WTC11 (cell line): ENCODE measurements around the gene MEIS1. TPM values are rescaled to one million over a fixed set of nuclear protein-coding genes. Genes with fewer than 3 reads are reported as not detected.

ENCODE experiments used
- ATAC-seq: fragments of 200-7000 bp; cut with Tn5 transposase; 2 replicates; pipeline ENCODE4 v1.10.0; 2021; ENCODE audit warnings: mild to moderate bottlenecking, moderate library complexity
- CTCF ChIA-PET: fragments of 300-600 bp; sonication (Branson Sonifier 250); formaldehyde crosslinking; loops from one replicate; lab custom pipeline; 2021; ENCODE audit warnings: antibody characterized with exemption; lab: Charles Lee
- POLR2A ChIA-PET: fragments of 350-600 bp; sonication (Branson Sonifier 250); formaldehyde crosslinking; loops from one replicate; lab custom pipeline; 2021; ENCODE audit warnings: antibody characterized with exemption; lab: Charles Lee
- DNase-seq: peaks from one replicate; pipeline ENCODE4 v3.0.0; 2021; ENCODE audit warnings: low spot score
- H3K27ac Mint-ChIP-seq: 2 replicates; pipeline ENCODE4 v1.8.0; 2021; ENCODE audit warnings: mixed read lengths
- H3K27me3 Mint-ChIP-seq: 2 replicates; pipeline ENCODE4 v1.8.0; 2021; ENCODE audit warnings: low read depth, mild to moderate bottlenecking, moderate library complexity, mixed read lengths
- H3K36me3 Mint-ChIP-seq: 2 replicates; pipeline ENCODE4 v1.8.0; 2021; ENCODE audit warnings: mixed read lengths
- H3K4me1 Mint-ChIP-seq: 2 replicates; pipeline ENCODE4 v1.8.0; 2022; ENCODE audit warnings: mixed read lengths
- H3K4me3 Mint-ChIP-seq: 2 replicates; pipeline ENCODE4 v1.8.0; 2021; ENCODE audit warnings: mild to moderate bottlenecking, moderate library complexity, mixed read lengths
- H3K9me3 Mint-ChIP-seq: 2 replicates; pipeline ENCODE4 v1.8.0; 2021; ENCODE audit warnings: mixed read lengths
- ATF1 ChIP-seq: sonication (generic); formaldehyde crosslinking; IDR thresholded peaks from 2 replicates; pipeline ENCODE4 v1.8.1; 2023; ENCODE audit warnings: mild to moderate bottlenecking, moderate library complexity, missing genetic modification reagents
- CREM ChIP-seq: sonication (generic); formaldehyde crosslinking; IDR thresholded peaks from 2 replicates; pipeline ENCODE4 v1.8.1; 2022; ENCODE audit warnings: mild to moderate bottlenecking, missing genetic modification reagents, moderate library complexity
- JUN ChIP-seq: sonication (generic); formaldehyde crosslinking; IDR thresholded peaks from 2 replicates; pipeline ENCODE4 v1.8.0; 2023; ENCODE audit warnings: mild to moderate bottlenecking, missing genetic modification reagents
- NFE2L1 ChIP-seq: sonication (generic); formaldehyde crosslinking; IDR thresholded peaks from 2 replicates; pipeline ENCODE4 v1.8.1; 2023; ENCODE audit warnings: missing genetic modification reagents
- NFYB ChIP-seq: sonication (generic); formaldehyde crosslinking; conservative IDR thresholded peaks from 2 replicates; pipeline ENCODE4 v1.8.0; 2022; ENCODE audit warnings: low read depth, missing genetic modification reagents
- PRRX2 ChIP-seq: fragments of 250-450 bp; sonication (Bioruptor Pico); IDR thresholded peaks from 2 replicates; pipeline ENCODE4 v1.8.0; 2021; ENCODE audit warnings: mild to moderate bottlenecking
- total RNA-seq: library from RNA; stranded (reverse); gene quantifications from 3 replicates; pipeline ENCODE4 v1.2.3, GENCODE V29; 2021
- TF ChIP-seq, protein P1 (sequence below): sonication (generic); formaldehyde crosslinking; IDR thresholded peaks from 2 replicates; pipeline ENCODE4 v1.8.1; 2022; ENCODE audit warnings: low read depth, missing genetic modification reagents, borderline replicate concordance
- TF ChIP-seq, protein P2 (sequence below): sonication (generic); formaldehyde crosslinking; IDR thresholded peaks from 2 replicates; pipeline ENCODE4 v1.8.1; 2022; ENCODE audit warnings: mild to moderate bottlenecking, moderate library complexity, missing genetic modification reagents
- TF ChIP-seq, protein P3 (sequence below): sonication (generic); formaldehyde crosslinking; IDR thresholded peaks from 2 replicates; pipeline ENCODE4 v1.8.0; 2022; ENCODE audit warnings: missing genetic modification reagents
- TF ChIP-seq, protein P4 (sequence below): fragments of 250-450 bp; sonication (Bioruptor Pico); conservative IDR thresholded peaks from 2 replicates; pipeline ENCODE4 v1.9.0; 2021; ENCODE audit warnings: mild to moderate bottlenecking
- TF ChIP-seq, protein P5 (sequence below): sonication (generic); formaldehyde crosslinking; conservative IDR thresholded peaks from 2 replicates; pipeline ENCODE4 v1.8.1; 2023; ENCODE audit warnings: mild to moderate bottlenecking, low read depth, missing genetic modification reagents, moderate library complexity
- TF ChIP-seq, protein P6 (sequence below): sonication (generic); formaldehyde crosslinking; IDR thresholded peaks from 2 replicates; pipeline ENCODE4 v1.8.1; 2023; ENCODE audit warnings: mild to moderate bottlenecking, moderate library complexity, missing genetic modification reagents
- TF ChIP-seq, protein P7 (sequence below): sonication (generic); formaldehyde crosslinking; IDR thresholded peaks from 2 replicates; pipeline ENCODE4 v1.8.0; 2022; ENCODE audit warnings: mild to moderate bottlenecking, missing genetic modification reagents
- TF ChIP-seq, protein P8 (sequence below): sonication (generic); formaldehyde crosslinking; IDR thresholded peaks from 2 replicates; pipeline ENCODE4 v1.8.0; 2022; ENCODE audit warnings: mild to moderate bottlenecking, missing genetic modification reagents

Gene MEIS1
- total RNA-seq, 1 experiment from 2014 or later: 0.48 TPM

DNA sequence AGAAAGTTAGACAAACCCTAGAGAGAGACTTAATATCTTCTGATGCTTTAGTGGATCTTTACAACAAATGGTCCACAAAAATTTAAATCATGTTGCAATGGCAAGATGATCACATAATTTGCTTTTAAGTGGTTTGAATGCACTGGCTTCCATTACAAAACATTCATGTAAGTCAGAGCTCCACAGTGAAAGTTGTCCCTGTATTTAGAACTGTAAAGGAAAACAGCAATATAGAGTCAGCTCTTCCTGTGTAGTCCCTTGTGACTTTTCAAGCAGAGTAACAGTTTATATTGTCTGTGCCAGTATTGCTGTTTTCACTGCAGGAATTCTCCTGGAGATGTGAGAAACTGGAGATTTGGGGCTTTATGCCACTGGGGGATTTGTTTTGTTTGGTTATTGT is 77.7 kb downstream of the MEIS1 start:
- no peak overlapping the region for H3K4me3 Mint-ChIP-seq
- ATAC-seq (no peak), DNase-seq (no peak)
- no peaks in the 10 kb centered on the region for H3K36me3 Mint-ChIP-seq
- CTCF ChIA-PET: no interaction called here
- H3K27me3 Mint-ChIP-seq: 0 out of 2 replicates have a peak, but pooled peaks cover 4% of the 10 kb centered on the region
- no peak for TF ChIP-seq CREM (CRISPR knock-in tag)
- TF ChIP-seq, protein P1, sequence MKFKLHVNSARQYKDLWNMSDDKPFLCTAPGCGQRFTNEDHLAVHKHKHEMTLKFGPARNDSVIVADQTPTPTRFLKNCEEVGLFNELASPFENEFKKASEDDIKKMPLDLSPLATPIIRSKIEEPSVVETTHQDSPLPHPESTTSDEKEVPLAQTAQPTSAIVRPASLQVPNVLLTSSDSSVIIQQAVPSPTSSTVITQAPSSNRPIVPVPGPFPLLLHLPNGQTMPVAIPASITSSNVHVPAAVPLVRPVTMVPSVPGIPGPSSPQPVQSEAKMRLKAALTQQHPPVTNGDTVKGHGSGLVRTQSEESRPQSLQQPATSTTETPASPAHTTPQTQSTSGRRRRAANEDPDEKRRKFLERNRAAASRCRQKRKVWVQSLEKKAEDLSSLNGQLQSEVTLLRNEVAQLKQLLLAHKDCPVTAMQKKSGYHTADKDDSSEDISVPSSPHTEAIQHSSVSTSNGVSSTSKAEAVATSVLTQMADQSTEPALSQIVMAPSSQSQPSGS (CRISPR knock-in tag): no peak
- no peak for TF ChIP-seq NFE2L1 (CRISPR knock-in tag)
- TF ChIP-seq, protein P2, sequence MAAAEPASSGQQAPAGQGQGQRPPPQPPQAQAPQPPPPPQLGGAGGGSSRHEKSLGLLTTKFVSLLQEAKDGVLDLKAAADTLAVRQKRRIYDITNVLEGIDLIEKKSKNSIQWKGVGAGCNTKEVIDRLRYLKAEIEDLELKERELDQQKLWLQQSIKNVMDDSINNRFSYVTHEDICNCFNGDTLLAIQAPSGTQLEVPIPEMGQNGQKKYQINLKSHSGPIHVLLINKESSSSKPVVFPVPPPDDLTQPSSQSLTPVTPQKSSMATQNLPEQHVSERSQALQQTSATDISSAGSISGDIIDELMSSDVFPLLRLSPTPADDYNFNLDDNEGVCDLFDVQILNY (CRISPR knock-in tag): no peak
- TF ChIP-seq JUN (CRISPR knock-in tag): no peak
- TF ChIP-seq, protein P3, sequence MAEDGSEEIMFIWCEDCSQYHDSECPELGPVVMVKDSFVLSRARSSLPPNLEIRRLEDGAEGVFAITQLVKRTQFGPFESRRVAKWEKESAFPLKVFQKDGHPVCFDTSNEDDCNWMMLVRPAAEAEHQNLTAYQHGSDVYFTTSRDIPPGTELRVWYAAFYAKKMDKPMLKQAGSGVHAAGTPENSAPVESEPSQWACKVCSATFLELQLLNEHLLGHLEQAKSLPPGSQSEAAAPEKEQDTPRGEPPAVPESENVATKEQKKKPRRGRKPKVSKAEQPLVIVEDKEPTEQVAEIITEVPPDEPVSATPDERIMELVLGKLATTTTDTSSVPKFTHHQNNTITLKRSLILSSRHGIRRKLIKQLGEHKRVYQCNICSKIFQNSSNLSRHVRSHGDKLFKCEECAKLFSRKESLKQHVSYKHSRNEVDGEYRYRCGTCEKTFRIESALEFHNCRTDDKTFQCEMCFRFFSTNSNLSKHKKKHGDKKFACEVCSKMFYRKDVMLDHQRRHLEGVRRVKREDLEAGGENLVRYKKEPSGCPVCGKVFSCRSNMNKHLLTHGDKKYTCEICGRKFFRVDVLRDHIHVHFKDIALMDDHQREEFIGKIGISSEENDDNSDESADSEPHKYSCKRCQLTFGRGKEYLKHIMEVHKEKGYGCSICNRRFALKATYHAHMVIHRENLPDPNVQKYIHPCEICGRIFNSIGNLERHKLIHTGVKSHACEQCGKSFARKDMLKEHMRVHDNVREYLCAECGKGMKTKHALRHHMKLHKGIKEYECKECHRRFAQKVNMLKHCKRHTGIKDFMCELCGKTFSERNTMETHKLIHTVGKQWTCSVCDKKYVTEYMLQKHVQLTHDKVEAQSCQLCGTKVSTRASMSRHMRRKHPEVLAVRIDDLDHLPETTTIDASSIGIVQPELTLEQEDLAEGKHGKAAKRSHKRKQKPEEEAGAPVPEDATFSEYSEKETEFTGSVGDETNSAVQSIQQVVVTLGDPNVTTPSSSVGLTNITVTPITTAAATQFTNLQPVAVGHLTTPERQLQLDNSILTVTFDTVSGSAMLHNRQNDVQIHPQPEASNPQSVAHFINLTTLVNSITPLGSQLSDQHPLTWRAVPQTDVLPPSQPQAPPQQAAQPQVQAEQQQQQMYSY (CRISPR knock-in tag): no peak
- TF ChIP-seq, protein P4, sequence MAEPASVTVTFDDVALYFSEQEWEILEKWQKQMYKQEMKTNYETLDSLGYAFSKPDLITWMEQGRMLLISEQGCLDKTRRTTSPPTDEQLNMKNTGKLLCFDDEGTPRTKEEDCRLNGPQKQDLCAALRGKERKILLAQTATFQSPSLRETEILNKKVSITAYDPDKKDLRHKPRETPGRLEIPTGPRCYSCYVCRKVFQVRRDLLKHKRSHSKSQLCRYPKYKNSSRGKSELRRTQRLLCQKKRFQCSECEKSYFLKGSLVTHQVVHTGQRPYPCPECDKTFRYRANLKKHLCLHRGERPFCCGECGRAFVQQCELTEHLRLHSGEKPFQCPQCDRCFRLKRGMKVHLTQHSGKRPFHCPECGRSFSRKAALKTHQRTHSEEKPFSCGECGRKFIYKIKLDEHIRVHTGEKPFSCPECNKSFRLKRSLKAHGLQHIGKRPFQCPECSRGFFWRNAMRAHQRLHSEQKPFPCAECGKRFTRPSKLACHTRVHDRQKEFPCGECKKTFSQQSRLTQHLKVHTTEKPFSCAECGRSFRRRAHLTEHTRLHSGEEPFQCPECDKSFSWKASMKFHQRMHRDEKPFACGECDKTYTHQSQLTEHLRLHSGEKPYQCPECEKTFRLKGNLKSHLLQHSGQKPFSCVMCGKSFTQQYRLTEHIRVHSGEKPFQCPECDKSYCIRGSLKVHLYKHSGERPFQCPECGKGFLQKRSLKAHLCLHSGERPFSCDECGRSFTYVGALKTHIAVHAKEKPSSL (CRISPR knock-in tag): no peak
- TF ChIP-seq NFYB (CRISPR knock-in tag): no peak
- no peak for TF ChIP-seq ATF1 (CRISPR knock-in tag)
- TF ChIP-seq, protein P5, sequence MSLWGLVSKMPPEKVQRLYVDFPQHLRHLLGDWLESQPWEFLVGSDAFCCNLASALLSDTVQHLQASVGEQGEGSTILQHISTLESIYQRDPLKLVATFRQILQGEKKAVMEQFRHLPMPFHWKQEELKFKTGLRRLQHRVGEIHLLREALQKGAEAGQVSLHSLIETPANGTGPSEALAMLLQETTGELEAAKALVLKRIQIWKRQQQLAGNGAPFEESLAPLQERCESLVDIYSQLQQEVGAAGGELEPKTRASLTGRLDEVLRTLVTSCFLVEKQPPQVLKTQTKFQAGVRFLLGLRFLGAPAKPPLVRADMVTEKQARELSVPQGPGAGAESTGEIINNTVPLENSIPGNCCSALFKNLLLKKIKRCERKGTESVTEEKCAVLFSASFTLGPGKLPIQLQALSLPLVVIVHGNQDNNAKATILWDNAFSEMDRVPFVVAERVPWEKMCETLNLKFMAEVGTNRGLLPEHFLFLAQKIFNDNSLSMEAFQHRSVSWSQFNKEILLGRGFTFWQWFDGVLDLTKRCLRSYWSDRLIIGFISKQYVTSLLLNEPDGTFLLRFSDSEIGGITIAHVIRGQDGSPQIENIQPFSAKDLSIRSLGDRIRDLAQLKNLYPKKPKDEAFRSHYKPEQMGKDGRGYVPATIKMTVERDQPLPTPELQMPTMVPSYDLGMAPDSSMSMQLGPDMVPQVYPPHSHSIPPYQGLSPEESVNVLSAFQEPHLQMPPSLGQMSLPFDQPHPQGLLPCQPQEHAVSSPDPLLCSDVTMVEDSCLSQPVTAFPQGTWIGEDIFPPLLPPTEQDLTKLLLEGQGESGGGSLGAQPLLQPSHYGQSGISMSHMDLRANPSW (CRISPR knock-in tag): no peak
- TF ChIP-seq PRRX2: no peak
- TF ChIP-seq, protein P6, sequence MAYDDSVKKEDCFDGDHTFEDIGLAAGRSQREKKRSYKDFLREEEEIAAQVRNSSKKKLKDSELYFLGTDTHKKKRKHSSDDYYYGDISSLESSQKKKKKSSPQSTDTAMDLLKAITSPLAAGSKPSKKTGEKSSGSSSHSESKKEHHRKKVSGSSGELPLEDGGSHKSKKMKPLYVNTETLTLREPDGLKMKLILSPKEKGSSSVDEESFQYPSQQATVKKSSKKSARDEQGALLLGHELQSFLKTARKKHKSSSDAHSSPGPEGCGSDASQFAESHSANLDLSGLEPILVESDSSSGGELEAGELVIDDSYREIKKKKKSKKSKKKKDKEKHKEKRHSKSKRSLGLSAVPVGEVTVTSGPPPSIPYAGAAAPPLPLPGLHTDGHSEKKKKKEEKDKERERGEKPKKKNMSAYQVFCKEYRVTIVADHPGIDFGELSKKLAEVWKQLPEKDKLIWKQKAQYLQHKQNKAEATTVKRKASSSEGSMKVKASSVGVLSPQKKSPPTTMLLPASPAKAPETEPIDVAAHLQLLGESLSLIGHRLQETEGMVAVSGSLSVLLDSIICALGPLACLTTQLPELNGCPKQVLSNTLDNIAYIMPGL: no peak
- TF ChIP-seq, protein P7, sequence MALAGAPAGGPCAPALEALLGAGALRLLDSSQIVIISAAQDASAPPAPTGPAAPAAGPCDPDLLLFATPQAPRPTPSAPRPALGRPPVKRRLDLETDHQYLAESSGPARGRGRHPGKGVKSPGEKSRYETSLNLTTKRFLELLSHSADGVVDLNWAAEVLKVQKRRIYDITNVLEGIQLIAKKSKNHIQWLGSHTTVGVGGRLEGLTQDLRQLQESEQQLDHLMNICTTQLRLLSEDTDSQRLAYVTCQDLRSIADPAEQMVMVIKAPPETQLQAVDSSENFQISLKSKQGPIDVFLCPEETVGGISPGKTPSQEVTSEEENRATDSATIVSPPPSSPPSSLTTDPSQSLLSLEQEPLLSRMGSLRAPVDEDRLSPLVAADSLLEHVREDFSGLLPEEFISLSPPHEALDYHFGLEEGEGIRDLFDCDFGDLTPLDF (CRISPR knock-in tag): no peak
- TF ChIP-seq, protein P8, sequence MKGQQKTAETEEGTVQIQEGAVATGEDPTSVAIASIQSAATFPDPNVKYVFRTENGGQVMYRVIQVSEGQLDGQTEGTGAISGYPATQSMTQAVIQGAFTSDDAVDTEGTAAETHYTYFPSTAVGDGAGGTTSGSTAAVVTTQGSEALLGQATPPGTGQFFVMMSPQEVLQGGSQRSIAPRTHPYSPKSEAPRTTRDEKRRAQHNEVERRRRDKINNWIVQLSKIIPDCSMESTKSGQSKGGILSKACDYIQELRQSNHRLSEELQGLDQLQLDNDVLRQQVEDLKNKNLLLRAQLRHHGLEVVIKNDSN (CRISPR knock-in tag): no peak
- no peak overlapping the region for H3K27ac Mint-ChIP-seq
- peaks cover 49% of the 10 kb centered on the region for H3K4me1 Mint-ChIP-seq
- H3K9me3 Mint-ChIP-seq: no peaks in the 10 kb centered on the region
- POLR2A ChIA-PET: no interaction called here
